Lower leg skin (tissue), 3 donors: Measurements from ENCODE around the gene CCPG1.

ENCODE experiments used
- CTCF ChIP-seq, 3 donors: fragments of 450-650 bp; IDR thresholded peaks; one replicate each; pipeline ENCODE4 v1.5.1; 2016; ENCODE audit warnings: antibody characterized with exemption in 3 of 3, mild to moderate bottlenecking in 3 of 3, moderate library complexity in 2 of 3
- POLR2A ChIP-seq, 2 donors: fragments of 450-650 bp; IDR thresholded peaks; one replicate each; pipeline ENCODE4 v1.6.1; 2016 to 2017; ENCODE audit warnings: antibody characterized with exemption in 2 of 2, mild to moderate bottlenecking in 1 of 2, moderate library complexity in 1 of 2

GRCh38 chr15:55403531-55403930, 4.6 kb downstream of the CCPG1 start:
- TF ChIP-seq POLR2A (IDR thresholded peaks at IDR 0.05) (no peak), CTCF (IDR thresholded peaks at IDR 0.05) (no peak)
